LNCaP clone FGC (cell line): ENCODE measurements around the gene CDH12.

Experiments
- DNase-seq: peaks from one replicate; pipeline ENCODE4 v3.0.0-alpha.2; 2011; ENCODE audit warnings: low read depth
- H3K4me3 ChIP-seq: 2 replicates; pipeline ENCODE4 v1.5.1; 2011; ENCODE audit warnings: mild to moderate bottlenecking, low read depth, low read length, control low read depth
- TF ChIP-seq, protein P1 (sequence below): IDR thresholded peaks from 2 replicates; pipeline ENCODE4 v1.5.1; 2012; ENCODE audit warnings: mild to moderate bottlenecking; ENCODE audit not compliant: control insufficient read depth, insufficient read depth; ENCODE audit errors: extremely low read depth

Gene CDH12

GRCh38 chr5:21931116-21931515 is 922.0 kb downstream of the CDH12 start:
- TF ChIP-seq, protein P1, sequence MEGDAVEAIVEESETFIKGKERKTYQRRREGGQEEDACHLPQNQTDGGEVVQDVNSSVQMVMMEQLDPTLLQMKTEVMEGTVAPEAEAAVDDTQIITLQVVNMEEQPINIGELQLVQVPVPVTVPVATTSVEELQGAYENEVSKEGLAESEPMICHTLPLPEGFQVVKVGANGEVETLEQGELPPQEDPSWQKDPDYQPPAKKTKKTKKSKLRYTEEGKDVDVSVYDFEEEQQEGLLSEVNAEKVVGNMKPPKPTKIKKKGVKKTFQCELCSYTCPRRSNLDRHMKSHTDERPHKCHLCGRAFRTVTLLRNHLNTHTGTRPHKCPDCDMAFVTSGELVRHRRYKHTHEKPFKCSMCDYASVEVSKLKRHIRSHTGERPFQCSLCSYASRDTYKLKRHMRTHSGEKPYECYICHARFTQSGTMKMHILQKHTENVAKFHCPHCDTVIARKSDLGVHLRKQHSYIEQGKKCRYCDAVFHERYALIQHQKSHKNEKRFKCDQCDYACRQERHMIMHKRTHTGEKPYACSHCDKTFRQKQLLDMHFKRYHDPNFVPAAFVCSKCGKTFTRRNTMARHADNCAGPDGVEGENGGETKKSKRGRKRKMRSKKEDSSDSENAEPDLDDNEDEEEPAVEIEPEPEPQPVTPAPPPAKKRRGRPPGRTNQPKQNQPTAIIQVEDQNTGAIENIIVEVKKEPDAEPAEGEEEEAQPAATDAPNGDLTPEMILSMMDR, result no peak
- no peak for DNase-seq
- H3K4me3 ChIP-seq, result no peak overlapping the region

- H3K4me3 ChIP-seq, result no peak overlapping the region
- peak; percentile 17 for DNase-seq
- TF ChIP-seq, protein P1, result peak; percentile 81
Observed at GRCh38 chr5:21919414-21920022, 933.6 kb downstream of the CDH12 start.

GRCh38 chr5:21918451-21918850 is 934.7 kb downstream of the CDH12 start:
- TF ChIP-seq, protein P1, result no peak
- DNase-seq, result no peak
- no peak overlapping the region for H3K4me3 ChIP-seq

- TF ChIP-seq, protein P1, result no peak
- no peak overlapping the region for H3K4me3 ChIP-seq
- no peak for DNase-seq
Observed at GRCh38 chr5:21910731-21911130, 942.4 kb downstream of the CDH12 start.

DNA sequence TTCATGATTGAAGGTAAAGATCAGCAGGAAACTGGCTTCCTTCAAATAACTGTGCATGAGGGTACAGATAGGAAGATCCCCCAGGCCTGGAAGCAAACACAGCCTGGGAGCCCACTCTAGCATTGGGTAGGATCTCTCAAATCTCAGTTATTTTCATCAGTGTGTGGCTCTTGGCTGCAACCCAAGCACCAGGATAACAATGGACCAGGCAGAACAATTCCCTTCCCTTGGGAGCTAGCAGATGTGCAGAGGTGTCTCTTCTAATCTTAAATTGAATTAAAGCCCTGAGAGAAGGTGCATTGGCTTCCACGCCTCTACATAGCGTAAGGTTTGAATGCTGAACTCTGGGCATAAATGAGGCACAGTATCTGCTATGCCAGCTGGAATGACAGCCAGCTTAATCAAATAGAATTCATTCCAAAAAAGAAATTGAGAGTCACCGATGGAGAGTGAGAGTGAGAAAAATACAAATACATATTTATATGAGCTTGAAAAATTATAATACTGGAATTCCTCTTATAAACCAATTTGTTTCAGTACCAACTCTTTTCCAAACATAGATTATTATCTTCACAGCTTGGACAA is 957.3 kb downstream of the CDH12 start:
- TF ChIP-seq, protein P1, result no peak
- no peak for DNase-seq
- H3K4me3 ChIP-seq, result no peak overlapping the region

- H3K4me3 ChIP-seq, result no peak overlapping the region
- TF ChIP-seq, protein P1, result no peak
- DNase-seq, result no peak
Observed at GRCh38 chr5:21893161-21893560, 960.0 kb downstream of the CDH12 start.

GRCh38 chr5:21889581-21889980 is 963.6 kb downstream of the CDH12 start:
- TF ChIP-seq, protein P1, result no peak
- DNase-seq, result no peak
- no peak overlapping the region for H3K4me3 ChIP-seq
